Measurements from ENCODE around the gene DLG2.

Gene DLG2

DNA sequence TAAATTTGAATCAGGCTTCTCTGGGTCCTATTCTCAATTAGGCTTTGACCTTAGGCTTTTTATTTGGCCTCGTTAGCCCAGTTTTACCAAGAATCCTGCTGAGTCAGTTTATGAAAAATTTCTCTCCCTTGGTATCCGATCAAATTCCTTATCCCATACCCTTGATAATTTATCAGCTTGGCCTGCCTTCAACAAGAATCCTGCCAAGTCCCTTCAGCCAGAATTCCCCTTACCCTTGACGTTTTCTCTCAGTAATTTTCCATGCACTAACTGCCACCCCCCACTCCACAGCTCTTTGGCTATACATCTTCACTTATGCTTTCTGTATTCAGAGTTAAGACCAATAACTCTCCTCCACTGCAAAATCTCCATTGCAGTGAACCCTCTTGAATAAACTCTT, 1530.0 kb downstream of the DLG2 start:
- no peak overlapping the region for H3K4me3 ChIP-seq (replicated peaks; ENCODE audit: insufficient read depth, low read length)
- no peaks in the 10 kb centered on the region for H3K27me3 ChIP-seq (ENCODE audit: insufficient read depth, poor library complexity, severe bottlenecking)
- no peak for TF ChIP-seq SPI1 (IDR thresholded peaks at IDR 0.05; ENCODE audit: borderline replicate concordance, low read depth)
- TF ChIP-seq, protein P1, sequence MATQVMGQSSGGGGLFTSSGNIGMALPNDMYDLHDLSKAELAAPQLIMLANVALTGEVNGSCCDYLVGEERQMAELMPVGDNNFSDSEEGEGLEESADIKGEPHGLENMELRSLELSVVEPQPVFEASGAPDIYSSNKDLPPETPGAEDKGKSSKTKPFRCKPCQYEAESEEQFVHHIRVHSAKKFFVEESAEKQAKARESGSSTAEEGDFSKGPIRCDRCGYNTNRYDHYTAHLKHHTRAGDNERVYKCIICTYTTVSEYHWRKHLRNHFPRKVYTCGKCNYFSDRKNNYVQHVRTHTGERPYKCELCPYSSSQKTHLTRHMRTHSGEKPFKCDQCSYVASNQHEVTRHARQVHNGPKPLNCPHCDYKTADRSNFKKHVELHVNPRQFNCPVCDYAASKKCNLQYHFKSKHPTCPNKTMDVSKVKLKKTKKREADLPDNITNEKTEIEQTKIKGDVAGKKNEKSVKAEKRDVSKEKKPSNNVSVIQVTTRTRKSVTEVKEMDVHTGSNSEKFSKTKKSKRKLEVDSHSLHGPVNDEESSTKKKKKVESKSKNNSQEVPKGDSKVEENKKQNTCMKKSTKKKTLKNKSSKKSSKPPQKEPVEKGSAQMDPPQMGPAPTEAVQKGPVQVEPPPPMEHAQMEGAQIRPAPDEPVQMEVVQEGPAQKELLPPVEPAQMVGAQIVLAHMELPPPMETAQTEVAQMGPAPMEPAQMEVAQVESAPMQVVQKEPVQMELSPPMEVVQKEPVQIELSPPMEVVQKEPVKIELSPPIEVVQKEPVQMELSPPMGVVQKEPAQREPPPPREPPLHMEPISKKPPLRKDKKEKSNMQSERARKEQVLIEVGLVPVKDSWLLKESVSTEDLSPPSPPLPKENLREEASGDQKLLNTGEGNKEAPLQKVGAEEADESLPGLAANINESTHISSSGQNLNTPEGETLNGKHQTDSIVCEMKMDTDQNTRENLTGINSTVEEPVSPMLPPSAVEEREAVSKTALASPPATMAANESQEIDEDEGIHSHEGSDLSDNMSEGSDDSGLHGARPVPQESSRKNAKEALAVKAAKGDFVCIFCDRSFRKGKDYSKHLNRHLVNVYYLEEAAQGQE (IDR thresholded peaks at IDR 0.05; ENCODE audit: insufficient replicate concordance, low read depth) = no peak
- no peak for TF ChIP-seq GABPA (IDR thresholded peaks at IDR 0.05; ENCODE audit: low read depth)
- TF ChIP-seq CTCF (IDR thresholded peaks at IDR 0.05; ENCODE audit: insufficient read depth, low read length) = no peak
- no peak for TF ChIP-seq POLR2AphosphoS5 (IDR thresholded peaks at IDR 0.05; ENCODE audit: low read depth)
- DNase-seq (ENCODE audit: low read depth in 1 of 2, low spot score in 1 of 2) = no peak
- H3K27ac ChIP-seq (replicated peaks) = no peak overlapping the region

GRCh38 chr11:84091212-84091986, 1535.7 kb downstream of the DLG2 start:
- no peaks in the 10 kb centered on the region for H3K27me3 ChIP-seq (ENCODE audit: insufficient read depth, poor library complexity, severe bottlenecking)
- no peak for TF ChIP-seq CTCF (IDR thresholded peaks at IDR 0.05; ENCODE audit: insufficient read depth, low read length)
- no peak for TF ChIP-seq SPI1 (IDR thresholded peaks at IDR 0.05; ENCODE audit: borderline replicate concordance, low read depth)
- no peak for TF ChIP-seq POLR2AphosphoS5 (IDR thresholded peaks at IDR 0.05; ENCODE audit: low read depth)
- no peak for TF ChIP-seq GABPA (IDR thresholded peaks at IDR 0.05; ENCODE audit: low read depth)
- TF ChIP-seq, protein P1 (IDR thresholded peaks at IDR 0.05; ENCODE audit: insufficient replicate concordance, low read depth) = no peak
- no peak for DNase-seq (ENCODE audit: low read depth in 1 of 2, low spot score in 1 of 2)

DNA sequence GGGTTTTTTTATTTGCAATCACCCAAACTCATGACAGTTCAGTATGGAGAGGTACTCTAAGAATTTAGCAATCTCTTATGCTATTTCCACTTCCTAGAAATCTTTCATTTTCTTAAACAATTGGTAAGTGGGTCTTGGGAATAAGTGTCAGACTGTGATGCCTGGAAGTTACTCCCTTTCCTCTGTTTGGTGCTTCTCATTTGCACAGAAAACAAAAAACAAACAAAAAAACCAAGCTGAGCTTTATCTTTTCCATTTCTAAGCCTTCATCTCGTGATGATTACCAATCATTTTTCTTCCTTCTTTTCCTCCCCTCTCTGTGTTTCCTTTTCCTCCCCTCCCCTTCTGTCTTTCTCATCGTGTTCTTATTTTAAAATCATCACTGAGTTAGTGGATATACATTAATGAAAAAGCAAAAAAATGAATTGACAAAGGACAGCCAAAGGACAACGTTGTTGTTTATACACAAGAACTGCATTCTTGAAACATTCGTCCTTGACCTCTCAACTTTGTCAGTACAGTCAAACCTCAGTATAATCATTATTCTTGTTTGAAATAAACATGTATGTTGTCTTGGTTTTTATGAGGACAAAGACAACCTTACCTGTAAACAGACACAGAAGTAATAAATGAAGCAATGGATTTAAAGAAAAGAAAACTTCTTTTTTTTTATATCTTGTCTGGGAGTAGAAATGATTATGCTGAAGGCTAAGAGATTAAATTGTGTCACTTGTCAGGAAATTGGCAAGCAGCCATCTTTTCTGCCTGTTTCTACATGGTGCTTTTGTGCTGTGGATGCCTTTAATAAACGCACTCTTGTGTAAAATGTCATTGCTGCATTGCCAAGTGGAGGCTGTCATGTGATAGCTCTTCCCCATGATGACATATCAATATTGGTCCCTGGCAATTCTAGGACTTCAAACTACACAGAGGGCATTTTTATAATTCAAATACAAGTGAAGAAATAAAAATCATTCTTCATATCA, 1537.8 kb downstream of the DLG2 start:
- no peak for DNase-seq (ENCODE audit: low read depth in 1 of 2, low spot score in 1 of 2)
- Histone ChIP-seq H3K27ac (replicated peaks) (no peak overlapping the region), H3K4me3 (replicated peaks; ENCODE audit: insufficient read depth, low read length) (no peak overlapping the region)

More at GRCh38 chr11:84091212-84091986, 1535.7 kb downstream of the DLG2 start:
- Histone ChIP-seq H3K4me3 (replicated peaks; ENCODE audit: insufficient read depth, low read length) (no peak overlapping the region), H3K27ac (replicated peaks) (no peak overlapping the region)

More for the DNA sequence above, 1537.8 kb downstream of the DLG2 start:
- TF ChIP-seq, protein P1 (IDR thresholded peaks at IDR 0.05; ENCODE audit: insufficient replicate concordance, low read depth) = no peak
- TF ChIP-seq POLR2AphosphoS5 (IDR thresholded peaks at IDR 0.05; ENCODE audit: low read depth) = no peak
- no peak for TF ChIP-seq GABPA (IDR thresholded peaks at IDR 0.05; ENCODE audit: low read depth)
- no peak for TF ChIP-seq SPI1 (IDR thresholded peaks at IDR 0.05; ENCODE audit: borderline replicate concordance, low read depth)
- TF ChIP-seq CTCF (IDR thresholded peaks at IDR 0.05; ENCODE audit: insufficient read depth, low read length) = no peak
- no peaks in the 10 kb centered on the region for H3K27me3 ChIP-seq (ENCODE audit: insufficient read depth, poor library complexity, severe bottlenecking)
